Stimulated activated CD8-positive, alpha-beta memory T cell treated with anti-CD3 and anti-CD28 coated beads, Interleukin-4, amount 100 ng/mL, for 1 hour (primary cell): ENCODE results near the gene DIP2B.
A peak's percentile ranks its signal among the peaks of the same experiment; 100 is the strongest.
"Not testable (repeated sequence)": the region's sequence is repeated elsewhere in the genome, so short reads cannot be mapped to it uniquely, and the experiment has no call there.

ENCODE experiments used
- DNase-seq, 2 donors: peaks; one replicate each; pipeline ENCODE4 v3.0.0-alpha.2; 2020; ENCODE audit warnings: low read depth in 2 of 2, low spot score in 1 of 2

Gene DIP2B

GRCh38 chr12:50765095-50765911 is 260.5 kb downstream of the DIP2B start:
- peak in 1 of 2 donors; percentile 24 for DNase-seq

GRCh38 chr12:50768391-50768790 is 263.6 kb downstream of the DIP2B start:
- no peak for DNase-seq

GRCh38 chr12:50768813-50769212 is 264.0 kb downstream of the DIP2B start:
- not testable (repeated sequence) for DNase-seq

- DNase-seq, result no peak
Observed at GRCh38 chr12:50771409-50771808, 266.6 kb downstream of the DIP2B start.

- DNase-seq, result no peak
Observed at GRCh38 chr12:50772470-50772869, 267.7 kb downstream of the DIP2B start.

GRCh38 chr12:50772877-50773276 is 268.1 kb downstream of the DIP2B start:
- DNase-seq, result no peak

GRCh38 chr12:50775251-50775650 is 270.5 kb downstream of the DIP2B start:
- DNase-seq, result no peak

- no peak for DNase-seq
Observed at GRCh38 chr12:50776749-50777728, 272.3 kb downstream of the DIP2B start.

- no peak for DNase-seq
Observed at GRCh38 chr12:50778663-50779590, 274.1 kb downstream of the DIP2B start.

- no peak for DNase-seq
Observed at GRCh38 chr12:50780013-50780412, 275.2 kb downstream of the DIP2B start.

GRCh38 chr12:50784501-50784900 is 279.7 kb downstream of the DIP2B start:
- no peak for DNase-seq

GRCh38 chr12:50785406-50786001 is 280.7 kb downstream of the DIP2B start:
- no peak for DNase-seq

GRCh38 chr12:50786498-50787231 is 281.9 kb downstream of the DIP2B start:
- no peak for DNase-seq

- DNase-seq, result no peak
Observed at GRCh38 chr12:50787618-50788017, 282.8 kb downstream of the DIP2B start.

GRCh38 chr12:50788561-50788960 is 283.8 kb downstream of the DIP2B start:
- no peak for DNase-seq

GRCh38 chr12:50790081-50790480 is 285.3 kb downstream of the DIP2B start:
- no peak for DNase-seq
